Neural cell (in vitro differentiated cells): ENCODE results near the gene DENND1A. TPM values are rescaled to one million over a fixed set of nuclear protein-coding genes. Genes with fewer than 3 reads are reported as not detected.

Experiments used
- H2AFZ ChIP-seq: fragments of 200-600, 300-800 bp; sonication (generic), shearing (Covaris generic); 2 replicates; pipeline ENCODE4 v1.6.0; 2014; ENCODE audit warnings: low read depth, mild to moderate bottlenecking, antibody characterized with exemption, low read length, moderate library complexity
- H3F3A ChIP-seq: fragments of 200-600 bp; shearing (Covaris generic); 2 replicates; pipeline ENCODE4 v1.6.1; 2016; ENCODE audit warnings: mild to moderate bottlenecking, moderate library complexity, mixed read lengths, antibody characterized with exemption, low read length; ENCODE audit not compliant: insufficient read depth, poor library complexity, severe bottlenecking
- H3K27ac ChIP-seq: fragments of 200-600, 300-800 bp; sonication (generic), shearing (Covaris generic); 2 replicates; pipeline ENCODE4 v1.5.1; 2014; ENCODE audit warnings: mild to moderate bottlenecking, low read length, moderate library complexity
- H3K27me3 ChIP-seq: fragments of 300-800, 200-600 bp; sonication (generic), shearing (Covaris generic); 2 replicates; pipeline ENCODE4 v1.6.0; 2014; ENCODE audit warnings: mild to moderate bottlenecking, low read depth, low read length, moderate library complexity; ENCODE audit not compliant: insufficient read depth
- H3K36me3 ChIP-seq: fragments of 300-800, 200-600 bp; sonication (generic), shearing (Covaris generic); 2 replicates; pipeline ENCODE4 v1.5.1; 2014; ENCODE audit warnings: mild to moderate bottlenecking, antibody characterized with exemption, low read length, moderate library complexity; ENCODE audit not compliant: insufficient read depth
- H3K4me2 ChIP-seq: fragments of 300-800, 200-600 bp; sonication (generic), shearing (Covaris generic); 2 replicates; pipeline ENCODE4 v1.6.0; 2014; ENCODE audit warnings: mild to moderate bottlenecking, low read length
- H3K4me3 ChIP-seq: fragments of 300-800, 200-600 bp; sonication (generic), shearing (Covaris generic); 2 replicates; pipeline ENCODE4 v1.5.1; 2014; ENCODE audit warnings: mild to moderate bottlenecking, low read length, moderate library complexity
- H3K79me2 ChIP-seq: fragments of 200-600 bp; shearing (Covaris generic); replicated peaks from 2 replicates; pipeline ENCODE4 v1.6.0; 2014; ENCODE audit warnings: mild to moderate bottlenecking, low read length, moderate library complexity; ENCODE audit not compliant: insufficient read depth
- H3K9ac ChIP-seq: fragments of 300-800, 200-600 bp; sonication (generic), shearing (Covaris generic); 2 replicates; pipeline ENCODE4 v1.6.1; 2016; ENCODE audit warnings: mild to moderate bottlenecking, low read length, mixed read lengths
- H3K9me2 ChIP-seq: fragments of 200-600 bp; shearing (Covaris generic); 2 replicates; pipeline ENCODE4 v1.6.1; 2016; ENCODE audit warnings: mild to moderate bottlenecking, low read length, mixed read lengths; ENCODE audit not compliant: insufficient read depth
- H3K9me3 ChIP-seq: fragments of 200-600, 300-800 bp; sonication (generic), shearing (Covaris generic); 2 replicates; pipeline ENCODE4 v1.6.1; 2016; ENCODE audit warnings: mild to moderate bottlenecking, mixed run types, low read length, moderate library complexity, mixed read lengths
- H4K20me1 ChIP-seq: fragments of 200-600 bp; shearing (Covaris generic); 2 replicates; pipeline ENCODE4 v1.6.1; 2016; ENCODE audit warnings: mild to moderate bottlenecking, mixed run types; ENCODE audit not compliant: insufficient read depth
- CTCF ChIP-seq: fragments of 450-650 bp; IDR thresholded peaks from 2 replicates; pipeline ENCODE4 v1.5.1; 2014; ENCODE audit warnings: antibody characterized with exemption, mild to moderate bottlenecking, moderate library complexity; ENCODE audit not compliant: poor library complexity, severe bottlenecking
- EP300 ChIP-seq: fragments of 450-650 bp; conservative IDR thresholded peaks from 2 replicates; pipeline ENCODE4 v1.6.1; 2014; ENCODE audit warnings: antibody characterized with exemption, mild to moderate bottlenecking, moderate library complexity; ENCODE audit not compliant: poor library complexity, severe bottlenecking
- EZH2 ChIP-seq: fragments of 200-600, 300-800 bp; shearing (Covaris generic), sonication (generic); IDR thresholded peaks from 2 replicates; pipeline ENCODE4 v1.6.1; 2014; ENCODE audit warnings: antibody characterized with exemption, low read length, borderline replicate concordance, mild to moderate bottlenecking; ENCODE audit not compliant: insufficient read depth, poor library complexity, severe bottlenecking
- MXI1 ChIP-seq: fragments of 450-650 bp; conservative IDR thresholded peaks from 2 replicates; pipeline ENCODE4 v1.6.1; 2014; ENCODE audit warnings: antibody characterized with exemption, mild to moderate bottlenecking; ENCODE audit not compliant: poor library complexity, severe bottlenecking
- POLR2AphosphoS5 ChIP-seq: IDR thresholded peaks from 2 replicates; pipeline ENCODE4 v1.6.1; 2012
- RAD21 ChIP-seq: fragments of 450-650 bp; conservative IDR thresholded peaks from 2 replicates; pipeline ENCODE4 v1.6.1; 2014; ENCODE audit warnings: antibody characterized with exemption, mild to moderate bottlenecking, moderate library complexity
- REST ChIP-seq: IDR thresholded peaks from 2 replicates; pipeline ENCODE4 v1.6.1; 2012; ENCODE audit warnings: borderline replicate concordance
- SMC3 ChIP-seq: fragments of 450-650 bp; conservative IDR thresholded peaks from 2 replicates; pipeline ENCODE4 v1.6.1; 2014; ENCODE audit warnings: antibody characterized with exemption, mild to moderate bottlenecking, moderate library complexity; ENCODE audit not compliant: poor library complexity
- TAF1 ChIP-seq: IDR thresholded peaks from 2 replicates; pipeline ENCODE4 v1.6.1; 2012; ENCODE audit warnings: low read depth
- polyA plus RNA-seq: library from polyadenylated mRNA; depleted of rRNA; stranded (reverse); fragments of >200 nt; gene quantifications from 2 replicates; pipeline ENCODE4 v1.2.3, GENCODE V29; 2014

The DENND1A gene
- polyA plus RNA-seq, 1 donor from 2014 or later = 2.3 TPM

DNA sequence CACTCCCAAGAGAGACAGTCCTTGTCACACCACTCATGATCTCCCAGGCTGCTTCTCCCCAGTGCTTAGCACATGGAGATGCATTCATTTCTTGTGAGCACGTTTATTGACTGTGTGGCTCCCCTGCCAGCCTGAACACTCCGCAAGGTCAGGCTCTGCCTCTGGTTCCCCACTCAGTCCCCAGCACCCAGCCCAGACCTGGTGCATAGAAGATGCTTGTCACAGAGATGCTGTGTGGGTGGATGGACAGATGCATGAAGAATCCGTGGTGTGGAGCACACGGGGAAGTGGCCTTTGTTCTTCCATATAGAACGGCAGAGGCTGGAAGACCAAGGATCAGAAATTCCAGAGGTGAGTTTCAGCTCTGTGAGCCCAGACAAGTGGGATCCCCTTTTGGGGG is 587.7 kb downstream of the DENND1A start:
- Histone ChIP-seq H2AFZ (no peak overlapping the region), H3K9me3 (no peaks in the 10 kb centered on the region), H3K36me3 (no peaks in the 10 kb centered on the region), H3K4me2 (no peak overlapping the region), H3K4me3 (no peak overlapping the region), H4K20me1 (no peaks in the 10 kb centered on the region), H3K27me3 (no peaks in the 10 kb centered on the region), H3F3A (no peaks in the 10 kb centered on the region), H3K79me2 (no peaks in the 10 kb centered on the region), H3K27ac (no peak overlapping the region), H3K9ac (no peak overlapping the region), H3K9me2 (no peaks in the 10 kb centered on the region)
- TF ChIP-seq CTCF (no peak), SMC3 (no peak), EP300 (no peak), REST (no peak), TAF1 (no peak), MXI1 (no peak), RAD21 (no peak), EZH2 (no peak), POLR2AphosphoS5 (no peak)

GRCh38 chr9:123341816-123342215 is 588.1 kb downstream of the DENND1A start:
- no peaks in the 10 kb centered on the region for H3K27me3 ChIP-seq
- no peak overlapping the region for H3K4me2 ChIP-seq
- no peaks in the 10 kb centered on the region for H3F3A ChIP-seq
- TF ChIP-seq EP300 (no peak), TAF1 (no peak), RAD21 (no peak), CTCF (no peak), MXI1 (no peak), SMC3 (no peak), REST (no peak), POLR2AphosphoS5 (no peak), EZH2 (no peak)
- H3K9me2 ChIP-seq = no peaks in the 10 kb centered on the region
- H3K9ac ChIP-seq = no peak overlapping the region
- no peaks in the 10 kb centered on the region for H3K79me2 ChIP-seq
- H3K36me3 ChIP-seq = no peaks in the 10 kb centered on the region
- no peak overlapping the region for H2AFZ ChIP-seq
- no peak overlapping the region for H3K27ac ChIP-seq
- H4K20me1 ChIP-seq = no peaks in the 10 kb centered on the region
- no peak overlapping the region for H3K4me3 ChIP-seq
- no peaks in the 10 kb centered on the region for H3K9me3 ChIP-seq
